ENCODE results near the gene PIGU.
"Not testable (repeated sequence)": the region's sequence is repeated elsewhere in the genome, so short reads cannot be mapped to it uniquely, and the experiment has no call there.

PIGU gene

DNA sequence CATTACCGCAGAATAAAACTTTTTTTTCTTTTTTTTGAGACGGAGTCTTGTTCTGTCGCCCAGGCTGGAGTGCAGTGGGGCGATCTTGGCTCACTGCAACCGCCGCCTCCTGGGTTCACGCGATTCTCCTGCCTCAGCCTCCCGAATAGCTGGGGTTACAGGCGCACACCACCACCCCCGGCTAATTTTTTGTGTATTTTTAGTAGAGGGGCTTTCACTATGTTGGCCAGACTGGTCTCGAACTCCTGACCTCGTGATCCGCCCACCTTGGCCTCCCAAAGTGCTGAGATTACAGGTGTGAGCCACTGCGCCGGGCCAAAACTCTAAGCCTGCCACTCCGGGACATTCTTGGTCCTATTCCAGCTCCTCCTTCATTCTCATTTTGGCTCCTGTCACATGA, 162.9 kb downstream of the PIGU start:
- ChIA-PET CTCF (interaction anchor here (0.6 to 6.5 kb wide), 5 partner anchors 9 to 201 kb away, joined by 3 to 57 read pairs (median 4); no protein-coding TSS in a partner anchor), POLR2A (interaction anchor here (3.4 kb wide), 1 partner anchor 202 kb away, joined by 17 read pairs; no protein-coding TSS in a partner anchor)
- peaks cover 4 to 25% of the 10 kb centered on the region in 2 experiments; a peak in 2 of 3 replicates for H3K36me3 ChIP-seq (ENCODE audit: control insufficient read depth in 2 of 2, insufficient read depth in 1 of 2, low read length in 2 of 2)
- H3K4me1 ChIP-seq (ENCODE audit: control insufficient read depth, insufficient read depth, low read length); H3K9me3 ChIP-seq (ENCODE audit: control insufficient read depth, insufficient read depth, low read depth, low read length); H3K27ac ChIP-seq (ENCODE audit: extremely low read depth, low read depth, low read length); H3K4me3 ChIP-seq (ENCODE audit: low read depth, low read length): not testable (repeated sequence)
- 0 out of 2 replicates have a peak, but pooled peaks have one; percentile 19 for TF ChIP-seq PRDM1 (tag by site-specific recombination; IDR thresholded peaks at IDR 0.05)

- ChIA-PET CTCF (interaction anchor here (0.6 to 6.5 kb wide), 3 partner anchors 10 to 200 kb away, joined by 4 to 57 read pairs (median 6); no protein-coding TSS in a partner anchor), POLR2A (no interaction called here)
- TF ChIP-seq, protein P1, sequence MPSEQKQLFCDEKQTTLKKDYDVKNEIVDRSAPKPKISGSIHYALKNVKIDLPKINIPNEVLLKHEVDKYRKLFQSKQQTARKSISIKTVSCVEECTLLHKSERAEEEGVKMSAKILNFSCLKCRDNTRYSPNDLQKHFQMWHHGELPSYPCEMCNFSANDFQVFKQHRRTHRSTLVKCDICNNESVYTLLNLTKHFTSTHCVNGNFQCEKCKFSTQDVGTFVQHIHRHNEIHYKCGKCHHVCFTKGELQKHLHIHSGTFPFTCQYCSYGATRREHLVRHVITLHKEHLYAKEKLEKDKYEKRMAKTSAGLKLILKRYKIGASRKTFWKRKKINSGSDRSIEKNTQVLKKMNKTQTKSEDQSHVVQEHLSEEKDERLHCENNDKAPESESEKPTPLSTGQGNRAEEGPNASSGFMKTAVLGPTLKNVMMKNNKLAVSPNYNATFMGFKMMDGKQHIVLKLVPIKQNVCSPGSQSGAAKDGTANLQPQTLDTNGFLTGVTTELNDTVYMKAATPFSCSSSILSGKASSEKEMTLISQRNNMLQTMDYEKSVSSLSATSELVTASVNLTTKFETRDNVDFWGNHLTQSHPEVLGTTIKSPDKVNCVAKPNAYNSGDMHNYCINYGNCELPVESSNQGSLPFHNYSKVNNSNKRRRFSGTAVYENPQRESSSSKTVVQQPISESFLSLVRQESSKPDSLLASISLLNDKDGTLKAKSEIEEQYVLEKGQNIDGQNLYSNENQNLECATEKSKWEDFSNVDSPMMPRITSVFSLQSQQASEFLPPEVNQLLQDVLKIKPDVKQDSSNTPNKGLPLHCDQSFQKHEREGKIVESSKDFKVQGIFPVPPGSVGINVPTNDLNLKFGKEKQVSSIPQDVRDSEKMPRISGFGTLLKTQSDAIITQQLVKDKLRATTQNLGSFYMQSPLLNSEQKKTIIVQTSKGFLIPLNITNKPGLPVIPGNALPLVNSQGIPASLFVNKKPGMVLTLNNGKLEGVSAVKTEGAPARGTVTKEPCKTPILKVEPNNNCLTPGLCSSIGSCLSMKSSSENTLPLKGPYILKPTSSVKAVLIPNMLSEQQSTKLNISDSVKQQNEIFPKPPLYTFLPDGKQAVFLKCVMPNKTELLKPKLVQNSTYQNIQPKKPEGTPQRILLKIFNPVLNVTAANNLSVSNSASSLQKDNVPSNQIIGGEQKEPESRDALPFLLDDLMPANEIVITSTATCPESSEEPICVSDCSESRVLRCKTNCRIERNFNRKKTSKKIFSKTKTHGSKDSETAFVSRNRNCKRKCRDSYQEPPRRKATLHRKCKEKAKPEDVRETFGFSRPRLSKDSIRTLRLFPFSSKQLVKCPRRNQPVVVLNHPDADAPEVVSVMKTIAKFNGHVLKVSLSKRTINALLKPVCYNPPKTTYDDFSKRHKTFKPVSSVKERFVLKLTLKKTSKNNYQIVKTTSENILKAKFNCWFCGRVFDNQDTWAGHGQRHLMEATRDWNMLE (tag by site-specific recombination; conservative IDR thresholded peaks at IDR 0.05; ENCODE audit: low read depth) = no peak
- TF ChIP-seq ZNF571 (tag by site-specific recombination; IDR thresholded peaks at IDR 0.05) = no peak
- H3K4me3 ChIP-seq (ENCODE audit: low read depth, low read length) = no peak overlapping the region
- H3K36me3 ChIP-seq (ENCODE audit: control insufficient read depth in 2 of 2, insufficient read depth in 1 of 2, low read length in 2 of 2) = peaks cover 4 to 31% of the 10 kb centered on the region in 2 experiments; a peak in 1 of 3 replicates
- H3K27ac ChIP-seq (ENCODE audit: extremely low read depth, low read depth, low read length) = no peak overlapping the region
- no peaks in the 10 kb centered on the region for H3K9me3 ChIP-seq (ENCODE audit: control insufficient read depth, insufficient read depth, low read depth, low read length)
- no peaks in the 10 kb centered on the region for H3K4me1 ChIP-seq (ENCODE audit: control insufficient read depth, insufficient read depth, low read length)
These were observed 163.9 kb downstream of the PIGU start for GRCh38 chr20:34512955-34513419.

- CTCF ChIA-PET = interaction anchor here (0.6 to 1.3 kb wide), 2 partner anchors 10 to 146 kb away, joined by 4 to 6 read pairs; no protein-coding TSS in a partner anchor
- TF ChIP-seq ZNF184 (tag by site-specific recombination; IDR thresholded peaks at IDR 0.05) = no peak
- TF ChIP-seq, protein P2, sequence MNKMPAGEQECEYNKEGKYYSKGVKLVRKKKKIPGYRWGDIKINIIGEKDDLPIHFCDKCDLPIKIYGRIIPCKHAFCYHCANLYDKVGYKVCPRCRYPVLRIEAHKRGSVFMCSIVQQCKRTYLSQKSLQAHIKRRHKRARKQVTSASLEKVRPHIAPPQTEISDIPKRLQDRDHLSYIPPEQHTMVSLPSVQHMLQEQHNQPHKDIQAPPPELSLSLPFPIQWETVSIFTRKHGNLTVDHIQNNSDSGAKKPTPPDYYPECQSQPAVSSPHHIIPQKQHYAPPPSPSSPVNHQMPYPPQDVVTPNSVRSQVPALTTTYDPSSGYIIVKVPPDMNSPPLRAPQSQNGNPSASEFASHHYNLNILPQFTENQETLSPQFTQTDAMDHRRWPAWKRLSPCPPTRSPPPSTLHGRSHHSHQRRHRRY (tag by site-specific recombination; IDR thresholded peaks at IDR 0.05) = no peak
- TF ChIP-seq GLI2 (tag by site-specific recombination; IDR thresholded peaks at IDR 0.05; ENCODE audit: borderline replicate concordance, low read depth) = no peak
- no peak for TF ChIP-seq ZXDB (tag by site-specific recombination; IDR thresholded peaks at IDR 0.05)
- peaks cover 4 to 37% of the 10 kb centered on the region in 2 experiments; a peak in 1 of 3 replicates for H3K36me3 ChIP-seq (ENCODE audit: control insufficient read depth in 2 of 2, insufficient read depth in 1 of 2, low read length in 2 of 2)
- H3K4me1 ChIP-seq (ENCODE audit: control insufficient read depth, insufficient read depth, low read length) = no peaks in the 10 kb centered on the region
- POLR2A ChIA-PET = no interaction called here
- no peaks in the 10 kb centered on the region for H3K9me3 ChIP-seq (ENCODE audit: control insufficient read depth, insufficient read depth, low read depth, low read length)
- H3K27ac ChIP-seq (ENCODE audit: extremely low read depth, low read depth, low read length) = no peak overlapping the region
- H3K4me3 ChIP-seq (ENCODE audit: low read depth, low read length) = no peak overlapping the region
These were observed 164.5 kb downstream of the PIGU start for GRCh38 chr20:34512266-34512954.

DNA sequence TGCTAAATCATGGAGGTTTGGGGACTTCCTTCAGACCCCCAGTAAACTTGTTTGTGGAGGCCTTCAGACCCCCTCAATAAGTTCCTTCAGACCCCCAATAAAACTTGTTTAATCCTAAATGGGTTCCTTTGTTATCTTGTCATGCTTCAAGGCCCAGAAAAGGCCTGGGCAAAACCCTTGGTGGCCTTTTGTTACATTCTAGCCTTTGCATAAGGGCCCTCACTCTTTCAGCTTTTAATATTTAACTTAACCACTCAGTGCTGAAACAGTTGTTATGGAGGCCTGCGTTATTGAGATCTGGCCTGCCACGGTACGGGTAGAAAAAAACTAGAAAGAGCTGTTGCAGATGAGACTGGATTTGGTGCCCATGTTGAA, 165.0 kb downstream of the PIGU start:
- no peak for TF ChIP-seq ZNF654 (tag by site-specific recombination; IDR thresholded peaks at IDR 0.05; ENCODE audit: low read depth)
- no peak for TF ChIP-seq ZBTB48 (tag by site-specific recombination; IDR thresholded peaks at IDR 0.05)
- no peak for TF ChIP-seq ZNF571 (tag by site-specific recombination; IDR thresholded peaks at IDR 0.05)
- no peak for TF ChIP-seq ZNF791 (tag by site-specific recombination; IDR thresholded peaks at IDR 0.05)
- TF ChIP-seq, protein P3, sequence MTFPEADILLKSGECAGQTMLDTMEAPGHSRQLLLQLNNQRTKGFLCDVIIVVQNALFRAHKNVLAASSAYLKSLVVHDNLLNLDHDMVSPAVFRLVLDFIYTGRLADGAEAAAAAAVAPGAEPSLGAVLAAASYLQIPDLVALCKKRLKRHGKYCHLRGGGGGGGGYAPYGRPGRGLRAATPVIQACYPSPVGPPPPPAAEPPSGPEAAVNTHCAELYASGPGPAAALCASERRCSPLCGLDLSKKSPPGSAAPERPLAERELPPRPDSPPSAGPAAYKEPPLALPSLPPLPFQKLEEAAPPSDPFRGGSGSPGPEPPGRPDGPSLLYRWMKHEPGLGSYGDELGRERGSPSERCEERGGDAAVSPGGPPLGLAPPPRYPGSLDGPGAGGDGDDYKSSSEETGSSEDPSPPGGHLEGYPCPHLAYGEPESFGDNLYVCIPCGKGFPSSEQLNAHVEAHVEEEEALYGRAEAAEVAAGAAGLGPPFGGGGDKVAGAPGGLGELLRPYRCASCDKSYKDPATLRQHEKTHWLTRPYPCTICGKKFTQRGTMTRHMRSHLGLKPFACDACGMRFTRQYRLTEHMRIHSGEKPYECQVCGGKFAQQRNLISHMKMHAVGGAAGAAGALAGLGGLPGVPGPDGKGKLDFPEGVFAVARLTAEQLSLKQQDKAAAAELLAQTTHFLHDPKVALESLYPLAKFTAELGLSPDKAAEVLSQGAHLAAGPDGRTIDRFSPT (tag by site-specific recombination; IDR thresholded peaks at IDR 0.05) = no peak
- no peak for TF ChIP-seq ZNF777 (tag by site-specific recombination; IDR thresholded peaks at IDR 0.05; ENCODE audit: borderline replicate concordance)
- no peak for TF ChIP-seq ZNF174 (tag by site-specific recombination; IDR thresholded peaks at IDR 0.05)
- TF ChIP-seq EGR2 (tag by site-specific recombination; IDR thresholded peaks at IDR 0.05; ENCODE audit: low read depth) = no peak
- no peak for TF ChIP-seq ZNF112 (tag by site-specific recombination; IDR thresholded peaks at IDR 0.05)
- no peak for TF ChIP-seq ZEB2 (tag by site-specific recombination; IDR thresholded peaks at IDR 0.05)
- CTCF ChIA-PET = interaction anchor here (0.5 to 1.3 kb wide), 2 partner anchors 11 to 14 kb away, joined by 3 to 6 read pairs; no protein-coding TSS in a partner anchor
- peaks cover 9 to 37% of the 10 kb centered on the region in 2 experiments; a peak in 1 of 3 replicates for H3K36me3 ChIP-seq (ENCODE audit: control insufficient read depth in 2 of 2, insufficient read depth in 1 of 2, low read length in 2 of 2)
- H3K27ac ChIP-seq (ENCODE audit: extremely low read depth, low read depth, low read length) = no peak overlapping the region
- POLR2A ChIA-PET = no interaction called here
- H3K4me1 ChIP-seq (ENCODE audit: control insufficient read depth, insufficient read depth, low read length) = no peaks in the 10 kb centered on the region
- H3K9me3 ChIP-seq (ENCODE audit: control insufficient read depth, insufficient read depth, low read depth, low read length) = no peaks in the 10 kb centered on the region
- H3K4me3 ChIP-seq (ENCODE audit: low read depth, low read length) = no peak overlapping the region

All from HEK293 (cell line).